ENCODE results near the gene HMOX1. TPM values are rescaled to one million over a fixed set of nuclear protein-coding genes. Genes with fewer than 3 reads are reported as not detected.

The HMOX1 gene
- total and polyA plus RNA-seq, 8 donors: 8.2 to 355 (median 10.5) TPM

DNA sequence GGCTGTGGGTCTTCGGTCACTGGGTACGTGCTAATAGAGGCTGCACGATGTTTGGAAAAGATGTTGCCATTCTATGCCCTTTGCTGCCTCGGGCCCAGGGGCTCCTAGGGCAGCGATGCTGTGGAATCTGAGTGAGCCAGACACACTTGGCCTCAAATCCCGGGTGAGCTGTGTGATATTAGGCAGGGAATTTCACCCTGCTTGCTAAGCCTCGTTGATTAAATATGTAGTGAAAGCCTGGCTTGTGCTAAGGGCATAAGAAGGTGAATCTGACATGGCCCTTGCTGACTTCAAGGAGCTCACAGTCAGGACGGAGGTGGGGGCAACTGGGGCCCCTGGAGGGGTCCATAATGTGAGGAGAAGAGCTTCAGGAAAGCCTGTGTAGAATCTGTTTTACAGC lies 5.4 kb upstream of the HMOX1 start:
- intact Hi-C loops (cut with DNase I): no loop called here
- Histone ChIP-seq H3K27ac (peak overlapping the region in 1 of 2 donors; percentile 85), H3K4me1 (peaks cover 16 to 76% of the 10 kb centered on the region in 2 donors), H3K9me3 (no peaks in the 10 kb centered on the region), H3K36me3 (no peaks in the 10 kb centered on the region), H3K4me3 (no peak overlapping the region), H3K27me3 (no peaks in the 10 kb centered on the region)
- ATAC-seq (no peak), DNase-seq (no peak)
- TF ChIP-seq, protein P1, sequence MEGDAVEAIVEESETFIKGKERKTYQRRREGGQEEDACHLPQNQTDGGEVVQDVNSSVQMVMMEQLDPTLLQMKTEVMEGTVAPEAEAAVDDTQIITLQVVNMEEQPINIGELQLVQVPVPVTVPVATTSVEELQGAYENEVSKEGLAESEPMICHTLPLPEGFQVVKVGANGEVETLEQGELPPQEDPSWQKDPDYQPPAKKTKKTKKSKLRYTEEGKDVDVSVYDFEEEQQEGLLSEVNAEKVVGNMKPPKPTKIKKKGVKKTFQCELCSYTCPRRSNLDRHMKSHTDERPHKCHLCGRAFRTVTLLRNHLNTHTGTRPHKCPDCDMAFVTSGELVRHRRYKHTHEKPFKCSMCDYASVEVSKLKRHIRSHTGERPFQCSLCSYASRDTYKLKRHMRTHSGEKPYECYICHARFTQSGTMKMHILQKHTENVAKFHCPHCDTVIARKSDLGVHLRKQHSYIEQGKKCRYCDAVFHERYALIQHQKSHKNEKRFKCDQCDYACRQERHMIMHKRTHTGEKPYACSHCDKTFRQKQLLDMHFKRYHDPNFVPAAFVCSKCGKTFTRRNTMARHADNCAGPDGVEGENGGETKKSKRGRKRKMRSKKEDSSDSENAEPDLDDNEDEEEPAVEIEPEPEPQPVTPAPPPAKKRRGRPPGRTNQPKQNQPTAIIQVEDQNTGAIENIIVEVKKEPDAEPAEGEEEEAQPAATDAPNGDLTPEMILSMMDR (IDR thresholded peaks at IDR 0.05): no peak

DNA sequence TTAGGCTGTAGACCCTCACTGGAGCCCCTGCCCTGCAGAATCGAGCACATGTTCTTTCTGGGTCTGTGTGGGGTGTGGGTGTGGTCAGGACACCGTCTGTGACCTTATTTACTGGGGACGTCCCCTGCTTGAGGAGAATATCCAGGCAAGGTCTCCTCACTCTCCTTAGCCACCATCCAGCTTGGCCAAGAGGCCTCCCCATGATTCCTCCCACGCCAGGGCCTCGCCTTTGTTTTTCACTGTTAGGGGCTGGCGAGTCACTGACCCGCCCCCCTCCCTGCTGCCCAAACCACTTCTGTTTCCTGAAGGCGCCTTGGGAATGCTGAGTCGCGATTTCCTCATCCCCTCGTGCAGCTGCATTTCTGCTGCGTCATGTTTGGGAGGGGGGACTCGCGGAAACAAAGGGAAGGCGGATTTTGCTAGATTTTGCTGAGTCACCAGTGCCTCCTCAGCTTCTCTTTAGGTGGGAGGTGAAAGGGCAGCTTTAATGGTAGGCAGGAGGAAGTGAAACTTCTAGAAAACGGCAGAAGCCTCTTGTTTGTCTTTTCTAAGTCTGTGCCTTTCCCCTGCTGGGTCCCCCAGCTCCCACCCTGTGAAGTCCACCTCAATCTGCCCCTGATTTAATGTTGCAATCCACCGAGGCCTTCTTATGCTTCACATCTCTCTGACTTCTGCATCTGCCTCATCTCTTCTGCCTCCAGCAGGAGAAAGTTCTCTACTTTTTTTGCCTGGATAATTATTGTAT lies 4.0 kb upstream of the HMOX1 start:
- peak; percentile 92 to 98 (median 94) for DNase-seq
- Histone ChIP-seq H3K27ac (peak overlapping the region; percentile 85 to 90), H3K36me3 (no peaks in the 10 kb centered on the region), H3K27me3 (no peaks in the 10 kb centered on the region), H3K9me3 (no peaks in the 10 kb centered on the region), H3K4me3 (no peak overlapping the region), H3K4me1 (peaks cover 19 to 78% of the 10 kb centered on the region in 2 donors)
- ATAC-seq: peak; percentile 56
- TF ChIP-seq, protein P1 (IDR thresholded peaks at IDR 0.05): no peak
- intact Hi-C loops (cut with DNase I): no loop called here

DNA sequence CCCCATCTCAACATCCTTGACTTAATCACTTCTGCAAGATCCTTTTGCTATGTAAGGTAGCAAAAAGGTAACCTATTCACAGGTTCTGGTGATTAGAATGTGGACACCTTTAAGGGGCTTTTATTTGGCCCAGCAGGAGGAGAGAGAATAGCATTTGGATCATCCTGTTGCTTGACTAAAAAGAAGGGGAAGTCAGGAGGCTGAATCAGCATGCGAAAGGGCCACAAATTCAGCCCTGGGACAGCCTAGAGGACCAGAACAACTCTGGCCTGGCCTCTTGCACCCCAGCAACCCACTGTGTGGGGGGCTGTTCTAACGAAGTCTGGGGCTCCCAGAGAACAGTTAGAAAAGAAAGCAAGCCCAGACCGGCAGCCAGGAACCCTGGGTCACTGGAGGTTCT lies 3.2 kb upstream of the HMOX1 start:
- DNase-seq (no peak), ATAC-seq (no peak)
- Histone ChIP-seq H3K27me3 (no peaks in the 10 kb centered on the region), H3K4me3 (no peak overlapping the region), H3K9me3 (no peaks in the 10 kb centered on the region), H3K27ac (peak overlapping the region; percentile 85 to 90), H3K36me3 (peaks cover 0 to 1% of the 10 kb centered on the region in 2 donors), H3K4me1 (peaks cover 19 to 73% of the 10 kb centered on the region in 2 donors)
- intact Hi-C loops (cut with DNase I): no loop called here
- TF ChIP-seq, protein P1 (IDR thresholded peaks at IDR 0.05): no peak

- TF ChIP-seq, protein P1 (IDR thresholded peaks at IDR 0.05): no peak
- H3K9me3 ChIP-seq: no peaks in the 10 kb centered on the region
- intact Hi-C loops (cut with DNase I): no loop called here
- no peak overlapping the region for H3K27ac ChIP-seq
- no peak overlapping the region for H3K4me3 ChIP-seq
- ATAC-seq (no peak), DNase-seq (no peak)
- H3K27me3 ChIP-seq: no peaks in the 10 kb centered on the region
- H3K36me3 ChIP-seq: peaks cover 0 to 10% of the 10 kb centered on the region in 2 donors
- H3K4me1 ChIP-seq: peaks cover 23 to 82% of the 10 kb centered on the region in 2 donors
Measured at GRCh38 chr22:35378621-35379020, 2.3 kb upstream of the HMOX1 start.

- no peak overlapping the region for H3K4me3 ChIP-seq
- peaks cover 0 to 16% of the 10 kb centered on the region in 2 donors for H3K36me3 ChIP-seq
- TF ChIP-seq, protein P1 (IDR thresholded peaks at IDR 0.05): no peak
- DNase-seq (no peak), ATAC-seq (no peak)
- H3K27ac ChIP-seq: no peak overlapping the region
- H3K27me3 ChIP-seq: no peaks in the 10 kb centered on the region
- H3K4me1 ChIP-seq: peaks cover 23 to 87% of the 10 kb centered on the region in 2 donors
- intact Hi-C loops (cut with DNase I): no loop called here
- no peaks in the 10 kb centered on the region for H3K9me3 ChIP-seq
Measured at GRCh38 chr22:35379146-35379993, 1.5 kb upstream of the HMOX1 start.

Data from left lung (tissue), 10 donors.